Stimulated activated CD4-positive, alpha-beta T cell treated with anti-CD3 and anti-CD28 coated beads, Interleukin-1b, Interleukin-23, amount 100 ng/mL, for 48 hours (primary cell): Measurements from ENCODE around the gene FAM25A.
"Not testable (repeated sequence)": the region's sequence is repeated elsewhere in the genome, so short reads cannot be mapped to it uniquely, and the experiment has no call there.

Experiments used
- DNase-seq: peaks from one replicate; pipeline ENCODE4 v3.0.0-alpha.2; 2020

Gene FAM25A

DNA sequence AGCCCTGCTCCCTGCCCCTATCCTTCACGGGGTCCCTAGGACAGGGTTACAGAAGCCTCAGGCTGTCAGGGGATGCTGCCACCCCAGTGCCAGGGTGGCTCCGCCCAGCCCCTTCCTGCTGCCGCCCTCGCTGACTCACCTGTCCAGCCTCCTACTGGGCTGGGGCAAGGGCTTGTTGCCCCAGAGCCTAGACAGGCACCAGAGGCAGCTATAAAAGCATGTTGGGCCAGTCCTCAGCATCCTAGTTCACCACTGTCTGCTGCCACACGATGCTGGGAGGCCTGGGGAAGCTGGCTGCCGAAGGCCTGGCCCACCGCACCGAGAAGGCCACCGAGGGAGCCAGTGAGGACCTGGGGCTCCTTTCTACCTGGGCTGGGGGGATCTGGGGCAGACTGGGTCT, at the start of gene FAM25A:
Gene FAM25A, plus strand, starts transcription at position 239 of the 400 bp plus-strand sequence. Its CDS starts 31 bp downstream, at position 270.
- not testable (repeated sequence) for DNase-seq

DNA sequence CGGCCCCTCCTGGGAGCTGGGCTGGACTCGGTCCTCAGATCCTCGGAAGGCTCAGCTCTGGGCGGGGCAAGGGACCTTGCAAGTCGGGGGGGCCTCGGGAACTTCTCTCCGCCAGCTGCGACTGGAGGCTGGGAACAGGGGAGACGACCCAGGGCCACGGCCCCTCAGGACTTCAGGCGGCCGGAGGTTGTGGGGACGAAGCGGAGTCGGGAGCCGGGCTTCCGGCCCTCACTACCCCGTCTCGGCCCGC, 49.2 kb upstream of the FAM25A start:
- DNase-seq: no peak

DNA sequence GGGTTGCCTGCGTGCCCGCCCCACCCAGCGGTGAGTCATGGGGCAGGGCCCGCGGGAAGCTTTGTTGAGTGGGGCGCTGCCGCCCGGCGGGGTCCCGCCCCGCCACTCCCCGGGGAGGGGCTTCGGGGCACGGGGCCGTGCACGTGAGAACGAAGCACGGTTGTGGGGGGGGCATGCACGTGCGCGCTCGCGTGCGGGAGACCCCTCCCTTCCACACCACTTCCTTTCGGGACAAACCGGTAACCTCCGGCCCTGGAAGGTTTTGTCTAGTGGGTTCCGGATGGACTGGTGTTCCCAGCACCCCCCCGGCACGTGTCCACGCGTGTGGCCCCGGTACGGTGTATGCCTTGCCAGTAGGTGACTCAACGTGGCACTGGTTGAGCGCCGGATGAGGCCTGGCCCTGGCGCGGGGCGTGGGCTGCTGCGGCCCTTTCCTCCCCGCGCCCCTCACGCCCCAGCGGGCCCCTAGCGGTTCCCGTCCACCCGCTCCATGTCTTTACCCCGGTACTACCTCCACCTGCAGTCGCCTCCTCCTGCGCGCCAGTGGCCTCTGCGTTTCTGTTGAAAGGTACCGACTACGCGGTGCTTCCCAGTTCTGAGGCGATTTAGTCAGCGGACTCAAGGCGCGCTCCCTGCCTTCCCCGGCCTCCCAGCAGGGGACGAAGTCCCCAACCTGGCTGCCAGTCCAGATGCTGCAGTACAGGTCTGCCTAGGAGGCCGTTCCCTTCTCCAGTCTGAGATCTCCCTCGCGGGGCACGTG, 48.7 kb upstream of the FAM25A start:
- DNase-seq: peak; percentile 83

DNA sequence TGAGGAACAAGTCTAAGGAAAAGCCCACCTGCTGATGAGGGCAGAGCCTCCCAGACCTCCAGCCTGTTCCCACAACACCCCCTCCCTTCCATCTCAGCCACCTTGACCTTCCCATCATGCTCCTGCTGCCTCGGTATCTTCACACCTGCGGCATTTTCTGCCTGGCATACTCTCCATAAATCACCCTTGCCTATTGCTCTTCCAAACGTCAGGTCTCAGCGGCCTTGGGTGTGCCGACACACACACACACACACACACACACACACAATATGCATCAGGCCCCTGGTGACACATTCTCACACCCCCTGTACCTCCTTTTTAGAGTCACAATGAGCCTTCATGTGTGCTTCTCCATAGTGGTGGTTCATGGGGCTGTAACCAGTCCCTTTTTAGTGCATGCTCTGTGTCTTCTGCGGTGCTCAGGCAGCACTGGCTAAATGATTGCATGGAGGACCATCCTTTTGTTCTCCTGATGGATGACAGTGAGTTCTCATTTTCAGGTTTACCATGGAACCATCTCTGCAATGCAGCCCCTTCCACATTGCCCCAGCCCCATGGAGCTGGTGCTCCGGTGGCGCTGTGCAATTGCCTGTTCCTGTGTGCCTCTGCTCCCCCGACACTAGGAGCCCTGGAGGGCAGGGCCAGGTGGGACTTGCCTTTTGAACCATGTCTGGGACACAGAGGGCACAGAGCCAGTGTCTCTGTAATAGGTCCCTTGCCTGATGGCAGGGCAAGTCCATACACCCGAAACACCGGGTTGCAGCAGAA, 47.3 kb upstream of the FAM25A start:
- no peak for DNase-seq

DNA sequence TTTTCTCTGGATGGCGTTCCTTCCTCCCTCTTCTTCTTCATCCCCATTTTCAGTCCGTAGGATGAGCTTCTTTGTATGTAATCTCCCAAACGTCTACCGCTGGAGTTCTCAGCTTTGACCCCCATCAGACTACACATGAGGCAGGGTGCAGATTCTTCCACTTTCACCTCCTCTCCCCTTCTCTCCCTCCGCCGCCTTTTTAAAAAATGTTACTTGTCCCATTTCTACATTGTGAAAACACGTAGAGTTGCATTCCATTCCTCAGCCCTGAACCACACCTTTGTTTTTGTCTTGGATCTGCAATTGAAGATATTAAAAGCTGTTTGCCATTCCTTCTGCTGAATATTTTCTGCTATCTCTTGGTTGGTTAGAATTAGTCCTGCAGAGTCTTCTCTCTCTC, 45.6 kb upstream of the FAM25A start:
- DNase-seq: no peak

DNA sequence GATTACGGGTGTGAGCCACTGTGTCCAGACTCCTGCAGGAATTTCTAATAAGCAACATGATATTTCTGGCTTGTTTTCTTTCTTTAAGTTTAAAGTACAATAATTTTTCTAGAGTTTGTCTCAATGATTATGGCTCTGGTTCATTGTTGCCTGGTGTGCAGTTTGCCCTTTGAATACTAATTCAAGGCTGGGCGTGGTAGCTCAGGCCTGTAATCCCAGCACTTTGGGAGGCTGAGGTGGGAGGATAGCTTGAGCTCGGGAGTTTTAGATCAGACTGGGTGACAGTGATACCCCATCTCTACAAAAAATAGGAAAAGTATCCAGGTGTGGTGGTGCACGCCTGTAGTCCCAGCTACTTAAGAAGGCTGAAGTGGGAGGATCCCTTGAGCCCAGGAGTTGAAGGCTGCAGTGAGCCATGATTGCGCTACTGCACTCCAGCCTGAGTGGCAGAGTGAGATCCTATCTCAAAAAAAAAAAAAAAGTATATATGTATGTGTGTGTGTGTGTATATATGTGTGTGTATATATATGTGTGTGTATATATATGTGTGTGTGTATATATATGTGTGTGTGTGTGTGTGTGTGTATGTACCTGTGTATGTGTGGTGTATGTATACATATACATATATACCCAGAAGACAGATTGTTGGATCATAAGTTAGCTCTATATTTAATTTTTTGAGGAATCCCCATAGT, 43.6 kb upstream of the FAM25A start:
- no peak for DNase-seq

DNA sequence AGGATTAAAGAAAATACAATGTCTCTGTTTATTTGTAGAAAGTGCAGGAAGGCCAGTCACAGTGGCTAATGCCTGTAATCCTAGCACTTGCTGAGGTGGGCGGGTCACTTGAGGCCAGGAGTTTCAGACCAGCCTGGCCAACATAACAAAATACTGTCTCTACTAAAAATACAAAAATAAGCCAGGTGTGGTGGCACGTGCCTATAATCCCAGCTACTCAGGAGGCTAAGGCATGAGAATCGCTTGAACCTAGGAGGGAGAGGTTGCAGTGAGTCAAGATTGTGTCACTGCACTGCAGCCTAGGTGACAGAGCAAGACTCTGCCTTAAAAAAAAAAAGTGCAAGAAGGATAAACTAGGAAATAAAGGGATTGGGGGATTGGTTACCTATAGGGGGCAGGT, 41.6 kb upstream of the FAM25A start:
- DNase-seq: not testable (repeated sequence)

DNA sequence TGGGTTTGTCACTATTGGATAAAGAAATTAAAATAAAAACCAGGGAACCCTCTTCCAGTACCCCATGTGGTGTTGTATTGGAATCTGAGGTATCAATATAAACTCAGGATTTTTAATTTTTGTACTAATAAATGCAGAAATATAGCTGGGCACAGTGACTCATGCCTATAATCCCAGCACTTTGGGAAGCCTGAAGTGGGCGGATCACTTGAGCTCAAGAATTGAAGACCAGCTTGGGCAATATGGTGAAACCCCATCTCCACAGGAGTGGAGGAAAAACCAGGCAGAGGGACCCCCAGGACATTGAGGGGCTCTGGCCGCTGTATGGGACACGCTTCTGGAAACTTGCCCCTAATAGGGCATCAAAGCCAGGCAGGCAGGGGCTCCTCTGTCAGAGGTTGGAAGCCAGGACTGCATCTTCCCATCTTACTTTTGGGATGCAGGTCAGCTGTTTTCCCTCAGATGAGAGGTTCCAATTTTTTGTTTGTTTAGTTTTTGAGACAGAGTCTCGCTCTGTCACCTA, 40.7 kb upstream of the FAM25A start:
- DNase-seq: no peak

DNA sequence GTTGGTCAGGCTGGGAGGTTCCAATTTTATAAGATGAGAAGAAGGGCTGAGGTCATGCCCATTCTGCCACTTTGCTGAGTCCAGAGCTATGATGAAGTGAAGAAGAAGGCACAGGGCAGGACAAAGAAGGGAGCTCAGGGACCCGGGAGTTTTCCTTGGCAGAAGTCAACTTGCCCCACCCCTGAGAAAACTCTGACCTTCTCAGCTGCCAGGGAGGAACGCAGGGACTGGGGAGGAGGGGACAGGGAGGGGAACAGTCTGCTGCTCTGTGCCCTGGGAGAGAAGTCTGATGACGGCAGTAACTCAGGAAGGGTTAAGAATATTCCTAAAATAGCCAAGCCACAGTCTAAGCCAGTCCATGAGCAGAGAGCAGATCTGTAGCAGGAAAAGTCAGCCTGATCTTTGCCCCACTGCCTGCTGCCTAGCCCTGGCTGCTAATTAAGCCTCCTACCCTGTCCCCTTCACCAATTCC, 40.1 kb upstream of the FAM25A start:
- no peak for DNase-seq

DNA sequence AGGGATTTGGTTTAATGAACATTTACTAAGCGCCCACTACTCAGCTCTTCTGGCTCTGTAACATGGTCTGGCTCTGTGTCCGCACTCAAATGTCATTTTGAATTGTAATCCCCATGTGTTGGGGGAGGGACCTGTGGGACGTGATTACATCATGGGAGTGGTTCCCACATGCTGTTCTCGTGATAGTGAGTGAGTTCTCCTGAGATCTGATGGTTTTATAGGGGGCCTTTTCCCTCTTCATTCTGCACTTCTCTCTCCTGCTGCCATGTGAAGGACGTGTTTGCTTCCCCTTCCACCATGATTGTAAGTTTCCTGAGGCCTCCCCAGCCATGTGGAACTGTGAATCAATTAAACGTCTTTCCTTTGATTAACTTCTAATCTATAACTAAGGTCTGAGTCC, 39.1 kb upstream of the FAM25A start:
- DNase-seq: not testable (repeated sequence)

DNA sequence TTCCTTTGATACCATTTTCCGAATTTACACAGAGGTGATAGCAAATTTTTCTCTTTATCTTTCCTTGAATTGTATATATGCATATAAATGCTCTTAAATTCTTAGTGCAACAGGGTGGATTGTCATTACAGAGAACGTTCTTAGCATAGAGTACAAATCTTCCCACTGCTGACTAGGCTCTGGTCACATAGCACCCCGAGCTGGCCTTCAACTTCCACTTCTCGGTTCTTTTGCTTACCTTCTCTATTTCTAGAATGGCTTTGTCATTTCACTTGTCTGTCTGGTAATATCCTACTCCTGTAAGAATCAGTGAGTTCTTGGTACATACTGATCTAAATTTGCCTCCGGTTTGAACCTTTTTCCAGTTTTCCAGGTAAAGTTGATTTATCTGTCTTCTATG, 38.4 kb upstream of the FAM25A start:
- DNase-seq: no peak

DNA sequence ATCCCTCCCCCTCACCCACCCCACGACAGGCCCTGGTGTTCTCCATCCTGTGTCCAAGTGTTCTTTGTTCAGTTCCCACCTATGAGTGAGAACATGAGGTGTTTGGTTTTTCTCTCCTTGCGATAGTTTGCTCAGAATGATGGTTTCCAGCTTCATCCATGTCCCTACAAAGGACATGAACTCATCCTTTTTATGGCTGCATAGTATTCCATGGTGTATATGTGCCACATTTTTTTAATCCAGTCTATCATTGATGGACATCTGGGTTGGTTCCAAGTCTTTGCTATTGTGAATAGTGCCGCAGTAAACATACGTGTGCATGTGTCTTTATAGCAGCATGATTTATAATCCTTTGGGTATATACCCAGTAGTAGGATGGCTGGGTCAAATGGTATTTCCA, 35.6 kb upstream of the FAM25A start:
- DNase-seq: not testable (repeated sequence)

DNA sequence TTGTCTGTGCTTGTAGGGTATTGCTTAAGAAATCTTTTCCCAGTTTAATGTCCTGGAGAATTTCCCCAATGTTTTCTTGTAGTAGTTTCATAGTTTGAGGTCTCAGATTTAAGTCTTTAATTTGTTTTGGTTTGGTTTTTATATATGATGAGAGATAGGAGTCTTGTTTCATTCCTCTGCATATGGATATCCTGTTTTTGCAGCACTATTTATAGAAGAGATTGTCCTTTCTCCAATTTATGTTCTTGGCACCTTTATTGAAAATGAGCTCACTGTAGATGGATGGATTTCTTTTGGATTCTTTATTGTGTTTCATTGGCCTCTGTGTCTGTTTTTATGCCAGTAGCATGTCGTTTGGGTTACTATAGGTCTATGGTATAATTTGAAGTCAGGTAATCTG, 31.6 kb upstream of the FAM25A start:
- DNase-seq: no peak

DNA sequence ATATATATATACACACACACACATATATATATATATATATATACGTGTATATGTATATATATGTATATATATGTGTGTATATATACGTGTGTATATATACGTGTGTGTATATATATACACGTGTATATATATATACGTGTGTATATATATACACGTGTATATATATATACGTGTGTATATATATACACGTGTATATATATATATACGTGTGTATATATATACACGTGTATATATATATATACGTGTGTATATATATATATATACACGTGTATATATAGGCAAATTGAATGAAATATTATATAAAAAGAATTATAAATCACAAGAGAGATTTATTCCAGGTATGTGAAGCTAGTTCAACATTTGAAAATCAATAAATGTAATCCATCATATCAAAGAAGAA, 28.7 kb upstream of the FAM25A start:
- DNase-seq: not testable (repeated sequence)

DNA sequence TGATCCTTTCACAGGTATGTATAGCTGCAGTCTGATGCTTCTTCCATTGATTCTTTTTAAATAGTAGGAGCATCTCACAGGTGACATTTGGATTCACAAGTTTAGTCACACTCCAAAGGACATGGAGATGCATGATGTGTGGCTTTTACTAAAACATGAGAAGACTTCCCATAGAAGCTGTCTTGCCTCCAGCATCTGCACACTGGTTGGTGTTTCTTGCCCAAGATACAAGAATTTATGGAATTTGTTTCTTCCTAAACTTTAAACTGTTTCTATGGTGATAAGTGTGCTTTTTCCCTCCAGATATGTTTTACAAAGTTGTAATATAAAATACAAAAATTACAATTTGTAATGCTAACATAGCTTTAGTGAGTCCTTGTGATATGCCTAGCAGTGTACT, 27.6 kb upstream of the FAM25A start:
- no peak for DNase-seq

DNA sequence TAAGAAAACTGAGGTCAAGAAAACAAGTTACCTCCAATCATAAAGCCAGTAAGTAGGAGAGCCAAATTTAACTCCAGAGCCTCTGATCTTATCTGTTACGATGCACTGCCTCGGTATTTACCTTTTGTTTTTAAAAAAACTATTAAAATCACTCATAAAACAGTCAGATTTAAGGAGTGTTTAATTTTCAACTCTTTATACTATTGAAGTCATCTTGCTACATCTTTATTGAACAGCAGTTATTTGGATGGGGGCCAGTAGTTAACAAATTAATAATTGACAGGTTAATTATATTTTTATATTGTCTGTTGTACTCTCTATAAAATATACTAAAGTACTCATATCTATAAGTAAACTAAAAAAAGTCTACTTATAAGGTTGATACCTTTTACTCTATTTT, 27.2 kb upstream of the FAM25A start:
- DNase-seq: no peak

DNA sequence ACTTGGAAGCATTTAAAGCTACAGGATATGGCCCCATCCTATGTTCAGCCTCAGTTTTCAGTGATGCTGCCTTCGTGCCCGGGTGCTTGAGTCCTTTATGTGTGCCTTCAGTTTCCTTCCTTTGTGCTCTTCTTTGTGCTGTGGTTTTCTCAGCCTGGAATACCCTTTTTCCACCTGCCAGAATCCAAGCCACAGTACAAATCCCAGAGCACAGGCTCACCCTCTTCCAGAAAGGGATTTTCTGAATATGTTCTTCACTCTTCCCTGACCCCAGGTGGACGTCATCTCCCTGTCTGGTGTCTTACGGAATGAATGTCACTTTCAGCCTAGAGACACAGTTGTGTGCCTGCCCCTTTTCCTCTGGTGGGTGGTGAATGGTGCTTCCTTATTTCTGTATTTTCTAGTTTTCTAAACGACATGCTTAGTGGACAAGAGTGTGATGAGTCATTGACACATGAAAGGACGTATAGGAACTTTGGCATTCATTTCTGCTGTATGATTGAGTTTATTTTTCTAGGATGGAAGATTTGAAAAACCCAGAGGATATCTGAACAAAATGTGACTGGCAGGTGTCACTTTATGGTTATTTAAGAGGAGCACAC, 20.2 kb upstream of the FAM25A start:
- not testable (repeated sequence) for DNase-seq

DNA sequence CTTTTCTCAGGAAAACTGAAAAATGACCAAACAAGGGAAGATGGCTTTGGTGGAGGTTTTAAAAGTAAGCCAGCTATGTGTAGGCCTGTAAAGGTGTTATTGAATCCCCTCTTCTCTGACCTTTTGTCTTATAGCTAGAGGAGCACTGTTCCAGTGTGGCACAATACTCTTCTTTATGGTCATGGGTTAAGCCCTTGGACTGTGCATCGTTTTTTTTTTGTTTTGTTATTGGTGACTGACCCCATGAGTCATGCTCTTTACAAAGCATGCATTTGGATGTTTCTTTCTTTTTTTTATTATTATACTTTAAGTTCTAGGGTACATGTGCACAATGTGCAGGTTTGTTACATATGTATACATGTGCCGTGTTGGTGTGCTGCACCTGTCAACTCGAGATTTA, 19.6 kb upstream of the FAM25A start:
- no peak for DNase-seq

DNA sequence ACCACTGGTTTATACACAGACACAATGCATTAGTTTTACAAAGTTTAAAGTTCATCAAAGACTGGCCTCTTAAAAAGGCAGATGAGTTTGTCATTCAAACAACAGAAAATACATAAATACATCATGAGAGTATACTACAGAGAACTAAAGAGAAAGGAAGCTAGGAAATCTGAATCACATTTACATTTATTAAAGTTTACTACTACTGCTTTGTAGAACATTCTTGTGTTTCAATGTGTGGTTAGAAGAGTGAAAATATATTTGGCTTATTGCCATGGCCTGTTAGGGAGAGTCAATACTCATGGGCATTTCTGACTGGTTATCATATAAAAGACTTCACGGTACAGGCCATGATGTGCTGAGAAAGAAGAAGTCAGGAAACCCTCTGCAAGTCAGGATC, 13.0 kb upstream of the FAM25A start:
- DNase-seq: not testable (repeated sequence)

DNA sequence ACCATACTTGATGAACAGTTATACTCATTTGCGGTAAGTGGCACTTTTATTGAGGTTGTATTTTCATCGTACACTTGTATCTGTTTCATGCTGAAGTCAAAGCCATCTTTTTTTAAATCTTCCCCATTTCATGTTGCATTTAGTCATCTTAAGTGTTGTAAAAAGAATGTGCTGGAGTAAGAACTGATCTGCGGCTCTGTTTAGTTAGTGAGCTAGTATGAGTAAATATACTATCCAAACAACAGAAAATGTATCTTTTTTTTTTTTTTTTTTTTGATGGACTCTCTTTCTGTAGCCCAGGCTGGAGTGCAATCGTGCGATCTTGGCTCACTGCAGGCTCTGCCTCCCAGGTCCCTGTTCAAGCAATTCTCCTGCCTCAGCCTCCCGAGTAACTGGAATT, 12.4 kb upstream of the FAM25A start:
- DNase-seq: not testable (repeated sequence)

DNA sequence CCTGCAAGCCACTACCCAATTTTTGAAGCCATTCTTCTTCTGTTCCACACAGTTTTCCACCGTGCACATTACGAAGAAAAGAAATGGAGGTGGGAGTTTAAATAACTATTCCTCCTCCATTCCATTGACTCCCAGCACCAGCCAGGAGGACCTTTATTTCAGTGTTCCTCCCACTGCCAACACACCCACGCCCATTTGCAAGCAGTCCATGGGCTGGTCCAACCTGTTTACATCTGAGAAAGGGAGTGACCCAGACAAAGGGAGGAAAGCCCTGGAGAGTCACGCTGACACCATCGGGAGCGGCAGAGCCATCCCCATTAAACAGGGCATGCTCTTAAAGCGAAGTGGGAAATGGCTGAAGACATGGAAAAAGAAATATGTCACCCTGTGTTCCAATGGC, 11.8 kb upstream of the FAM25A start:
- DNase-seq: not testable (repeated sequence)

DNA sequence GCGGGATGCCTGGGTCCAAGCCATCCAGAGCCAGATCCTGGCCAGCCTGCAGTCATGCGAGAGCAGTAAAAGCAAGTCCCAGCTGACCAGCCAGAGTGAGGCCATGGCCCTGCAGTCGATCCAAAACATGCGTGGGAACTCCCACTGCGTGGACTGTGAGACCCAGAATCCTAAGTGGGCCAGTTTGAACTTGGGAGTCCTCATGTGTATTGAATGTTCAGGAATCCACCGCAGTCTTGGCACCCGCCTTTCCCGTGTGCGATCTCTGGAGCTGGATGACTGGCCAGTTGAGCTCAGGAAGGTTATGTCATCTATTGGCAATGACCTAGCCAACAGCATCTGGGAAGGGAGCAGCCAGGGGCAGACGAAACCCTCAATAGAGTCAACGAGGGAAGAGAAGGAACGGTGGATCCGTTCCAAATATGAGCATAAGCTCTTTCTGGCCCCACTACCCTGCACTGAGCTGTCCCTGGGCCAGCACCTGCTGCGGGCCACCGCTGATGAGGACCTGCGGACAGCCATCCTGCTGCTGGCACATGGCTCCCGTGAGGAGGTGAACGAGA, 10.9 kb upstream of the FAM25A start:
- DNase-seq: not testable (repeated sequence)

DNA sequence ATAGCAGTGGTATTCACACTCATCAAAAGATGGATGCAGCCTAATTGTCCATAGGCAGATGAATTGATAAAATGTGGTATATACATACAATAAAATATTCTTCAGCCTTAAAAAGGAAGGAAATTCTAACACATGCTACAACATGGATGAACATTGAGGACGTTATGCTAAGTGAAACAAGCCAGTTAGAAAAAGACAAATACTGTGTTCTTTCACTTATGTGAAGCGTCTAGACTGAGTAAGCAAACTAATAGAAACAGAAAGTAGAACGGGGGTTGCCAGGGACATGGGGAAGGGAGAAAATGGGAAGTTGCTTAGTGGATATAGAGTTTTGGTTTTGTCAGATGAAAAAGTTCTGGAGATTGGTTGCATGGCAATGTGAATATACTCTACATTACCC, 6.6 kb upstream of the FAM25A start:
- DNase-seq: not testable (repeated sequence)
